ENCODE results near the gene KCNAB1.

- no peak for TF ChIP-seq CTCF (IDR thresholded peaks at IDR 0.05; ENCODE audit: low read length)
- TF ChIP-seq EZH2 (IDR thresholded peaks at IDR 0.05; ENCODE audit: borderline replicate concordance, low read length), result no peak
These were observed 6.1 kb downstream of the KCNAB1 start for GRCh38 chr3:156126467-156126866.
